ACC112 (cell line): ENCODE results near the gene USF2.

Experiments
- H2AFZ ChIP-seq: fragments of 200-600 bp; sonication (generic); one replicate; pipeline ENCODE4 v1.6.0; 2017; ENCODE audit warnings: antibody characterized with exemption, low read length; ENCODE audit not compliant: unreplicated experiment
- H3K27ac ChIP-seq: fragments of 200-600 bp; sonication (generic); 2 replicates; pipeline ENCODE4 v1.5.1; 2014; ENCODE audit warnings: low read depth, mild to moderate bottlenecking, antibody characterized with exemption, low read length, moderate library complexity
- H3K27me3 ChIP-seq: fragments of 200-600 bp; sonication (generic); 2 replicates; pipeline ENCODE4 v1.6.1; 2014; ENCODE audit warnings: mild to moderate bottlenecking, antibody characterized with exemption, low read length, moderate library complexity, mixed read lengths; ENCODE audit not compliant: insufficient read depth
- H3K36me3 ChIP-seq: fragments of 200-600 bp; sonication (generic); 2 replicates; pipeline ENCODE4 v1.6.1; 2016; ENCODE audit warnings: mild to moderate bottlenecking, antibody characterized with exemption, low read length, moderate library complexity, mixed read lengths; ENCODE audit not compliant: insufficient read depth
- H3K4me1 ChIP-seq: fragments of 200-600 bp; sonication (generic); one replicate; pipeline ENCODE4 v1.6.1; 2016; ENCODE audit warnings: low read length, mixed read lengths; ENCODE audit not compliant: insufficient read depth, unreplicated experiment, control insufficient read depth
- H3K4me3 ChIP-seq: fragments of 200-600 bp; sonication (generic); 2 replicates; pipeline ENCODE4 v1.5.1; 2014; ENCODE audit warnings: mild to moderate bottlenecking, low read depth, low read length
- H3K79me2 ChIP-seq: fragments of 200-600 bp; sonication (generic); one replicate; pipeline ENCODE4 v1.6.0; 2016; ENCODE audit warnings: low read length; ENCODE audit not compliant: control insufficient read depth, unreplicated experiment, insufficient read depth

The USF2 gene

DNA sequence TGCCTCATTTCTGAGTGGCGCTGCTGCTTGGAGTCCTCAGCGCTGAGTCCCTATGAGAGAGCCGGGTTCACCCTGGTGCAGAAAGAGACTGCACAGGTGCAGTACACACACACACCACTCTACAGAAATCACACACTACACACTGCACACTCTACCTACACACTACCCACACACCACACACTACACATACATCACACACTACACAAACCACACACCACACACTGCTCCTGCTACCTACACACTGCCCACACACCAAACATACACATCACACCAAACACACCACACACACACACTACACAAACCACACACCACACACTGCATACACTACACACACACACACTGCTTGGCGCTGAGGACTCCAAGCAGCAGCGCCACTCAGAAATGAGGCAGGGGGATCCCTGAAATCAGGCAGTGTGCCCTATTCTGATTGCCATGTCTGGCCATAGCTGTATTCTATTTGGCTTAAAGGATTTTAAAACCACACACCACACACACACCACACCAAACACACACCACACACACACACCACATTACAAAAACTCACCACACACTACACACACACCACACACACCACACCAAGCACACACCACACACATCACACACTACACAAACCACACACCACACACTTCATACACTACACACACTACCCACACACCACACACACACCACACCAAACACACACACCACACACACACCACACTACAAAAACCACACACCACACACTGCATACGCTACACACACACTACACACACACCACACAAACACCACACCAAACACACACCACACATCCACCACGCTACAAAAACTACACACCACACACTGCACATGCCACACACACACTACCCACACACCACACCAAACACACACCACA is 28.1 kb downstream of the USF2 start:
- Histone ChIP-seq H3K4me1 (no peaks in the 10 kb centered on the region), H3K27me3 (peaks cover 15% of the 10 kb centered on the region), H3K4me3 (no peak overlapping the region), H2AFZ (no peak overlapping the region), H3K36me3 (no peaks in the 10 kb centered on the region), H3K79me2 (no peaks in the 10 kb centered on the region), H3K27ac (no peak overlapping the region)

DNA sequence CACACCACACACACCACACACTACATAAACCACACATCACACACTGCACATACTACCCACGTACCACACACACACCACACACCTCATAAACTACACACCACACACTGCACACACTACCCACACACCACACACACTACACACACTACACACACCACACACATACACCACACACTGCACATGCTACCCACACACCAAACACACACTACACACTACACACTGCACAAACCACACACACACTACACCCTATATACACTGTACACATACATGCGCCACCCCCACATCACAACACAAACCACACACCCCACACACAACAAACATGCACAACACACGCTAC is 28.7 kb downstream of the USF2 start:
- Histone ChIP-seq H3K27ac (no peak overlapping the region), H3K4me1 (no peaks in the 10 kb centered on the region)

DNA sequence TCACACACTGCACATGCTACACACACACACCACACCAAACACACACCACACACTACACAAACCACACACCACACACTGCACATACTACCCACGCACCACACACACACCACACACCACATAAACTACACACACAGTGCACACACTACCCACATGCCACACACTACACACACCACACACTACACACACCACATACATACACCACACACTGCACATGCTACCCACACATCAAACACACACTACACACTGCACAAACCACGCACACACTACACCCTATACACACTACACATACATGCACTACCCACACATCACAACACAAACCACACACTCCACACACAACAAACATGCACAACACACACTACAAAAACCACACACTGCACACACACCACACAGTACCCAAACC is 29.2 kb downstream of the USF2 start:
- Histone ChIP-seq H3K27ac (no peak overlapping the region), H3K36me3 (no peaks in the 10 kb centered on the region), H3K27me3 (peaks cover 14% of the 10 kb centered on the region), H3K4me3 (no peak overlapping the region), H2AFZ (no peak overlapping the region), H3K4me1 (no peaks in the 10 kb centered on the region), H3K79me2 (no peaks in the 10 kb centered on the region)

More for the DNA sequence above, 28.7 kb downstream of the USF2 start:
- Histone ChIP-seq H3K79me2 (no peaks in the 10 kb centered on the region), H3K36me3 (no peaks in the 10 kb centered on the region), H2AFZ (no peak overlapping the region), H3K4me3 (no peak overlapping the region), H3K27me3 (peaks cover 15% of the 10 kb centered on the region)

DNA sequence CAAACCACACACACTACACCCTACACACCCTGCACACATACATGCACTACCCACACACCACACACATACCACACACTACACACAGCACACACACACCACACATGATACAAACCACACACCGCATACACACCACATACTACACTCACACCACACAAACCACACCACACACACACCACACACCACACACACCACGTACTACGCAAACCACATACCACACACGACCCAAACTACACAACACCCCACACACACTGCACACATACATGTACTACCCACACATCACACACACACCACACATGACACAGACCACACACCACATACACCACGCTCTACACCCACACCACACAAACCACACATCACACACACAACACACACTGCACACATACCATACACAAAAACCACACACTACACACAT is 29.8 kb downstream of the USF2 start:
- Histone ChIP-seq H3K4me1 (no peaks in the 10 kb centered on the region), H3K27me3 (peaks cover 8% of the 10 kb centered on the region), H3K27ac (no peak overlapping the region)

DNA sequence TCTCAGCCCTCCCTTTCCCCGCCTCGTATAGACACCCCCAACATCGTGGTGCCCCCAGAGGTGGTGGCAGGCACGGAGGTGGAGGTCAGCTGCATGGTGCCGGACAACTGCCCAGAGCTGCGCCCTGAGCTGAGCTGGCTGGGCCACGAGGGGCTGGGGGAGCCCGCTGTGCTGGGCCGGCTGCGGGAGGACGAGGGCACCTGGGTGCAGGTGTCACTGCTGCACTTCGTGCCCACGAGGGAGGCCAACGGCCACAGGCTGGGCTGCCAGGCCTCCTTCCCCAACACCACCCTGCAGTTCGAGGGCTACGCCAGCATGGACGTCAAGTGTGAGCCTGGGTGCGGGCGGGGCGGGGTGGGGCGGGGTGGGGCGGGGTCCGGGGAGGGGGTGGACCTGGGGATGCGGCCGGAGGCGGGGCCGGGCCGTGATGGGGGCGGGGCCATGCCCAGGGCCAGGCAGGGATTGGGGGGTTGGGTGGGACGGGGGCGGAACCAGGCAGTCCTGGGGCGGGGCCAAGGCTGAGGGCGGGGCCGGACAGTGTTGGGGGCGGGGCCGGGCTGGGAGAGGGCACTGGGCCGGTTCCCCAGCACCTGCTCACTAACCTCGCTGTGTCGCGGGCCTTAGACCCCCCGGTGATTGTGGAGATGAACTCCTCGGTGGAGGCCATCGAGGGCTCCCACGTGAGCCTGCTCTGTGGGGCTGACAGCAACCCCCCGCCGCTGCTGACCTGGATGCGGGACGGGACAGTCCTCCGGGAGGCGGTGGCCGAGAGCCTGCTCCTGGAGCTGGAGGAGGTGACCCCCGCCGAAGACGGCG is 31.0 kb downstream of the USF2 start:
- Histone ChIP-seq H3K36me3 (no peaks in the 10 kb centered on the region), H3K4me1 (no peaks in the 10 kb centered on the region), H3K27me3 (no peaks in the 10 kb centered on the region), H2AFZ (no peak overlapping the region), H3K27ac (no peak overlapping the region), H3K79me2 (no peaks in the 10 kb centered on the region), H3K4me3 (no peak overlapping the region)

More for the DNA sequence above, 29.8 kb downstream of the USF2 start:
- Histone ChIP-seq H3K4me3 (no peak overlapping the region), H2AFZ (no peak overlapping the region), H3K79me2 (no peaks in the 10 kb centered on the region), H3K36me3 (no peaks in the 10 kb centered on the region)

DNA sequence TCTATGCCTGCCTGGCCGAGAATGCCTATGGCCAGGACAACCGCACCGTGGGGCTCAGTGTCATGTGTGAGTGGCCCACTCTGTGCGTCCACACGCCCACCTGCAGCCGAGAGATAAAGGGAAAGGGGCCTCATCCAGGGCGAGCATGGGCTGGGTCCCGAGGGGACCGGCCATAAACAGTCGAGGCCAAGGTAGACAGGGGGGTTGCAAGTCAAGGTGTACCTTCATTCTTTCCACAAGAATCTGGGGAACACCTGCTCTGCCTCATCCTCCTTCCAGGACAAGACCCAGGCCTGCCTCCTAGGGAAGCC is 31.5 kb downstream of the USF2 start:
- no peaks in the 10 kb centered on the region for H3K4me1 ChIP-seq
- no peak overlapping the region for H3K4me3 ChIP-seq

DNA sequence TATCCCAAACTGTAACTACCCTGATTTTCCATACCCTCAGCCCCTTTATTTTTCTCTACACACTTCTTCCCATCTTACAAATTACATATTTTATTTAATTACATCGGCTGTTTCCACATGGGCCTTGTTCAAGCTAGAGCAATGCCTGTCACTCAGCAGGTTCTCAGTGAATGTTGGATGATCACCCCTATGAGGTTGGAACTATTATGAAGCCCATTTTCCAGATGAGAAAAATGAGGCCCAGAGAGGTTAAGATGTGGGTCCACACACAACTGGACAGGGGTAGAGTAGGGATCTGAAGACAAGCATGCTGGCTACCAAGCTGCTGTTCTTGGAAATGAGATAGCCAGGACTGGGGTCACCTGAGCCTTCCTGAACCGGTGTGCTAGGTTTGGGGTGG is 33.2 kb downstream of the USF2 start:
- H2AFZ ChIP-seq, result no peak overlapping the region
- no peaks in the 10 kb centered on the region for H3K79me2 ChIP-seq
- no peak overlapping the region for H3K27ac ChIP-seq
- H3K27me3 ChIP-seq, result no peaks in the 10 kb centered on the region
- no peaks in the 10 kb centered on the region for H3K36me3 ChIP-seq
- H3K4me1 ChIP-seq, result no peaks in the 10 kb centered on the region
- H3K4me3 ChIP-seq, result no peak overlapping the region

More for the DNA sequence above, 31.5 kb downstream of the USF2 start:
- H3K27ac ChIP-seq, result no peak overlapping the region
- H3K79me2 ChIP-seq, result no peaks in the 10 kb centered on the region
- no peaks in the 10 kb centered on the region for H3K36me3 ChIP-seq
- no peak overlapping the region for H2AFZ ChIP-seq
- no peaks in the 10 kb centered on the region for H3K27me3 ChIP-seq

DNA sequence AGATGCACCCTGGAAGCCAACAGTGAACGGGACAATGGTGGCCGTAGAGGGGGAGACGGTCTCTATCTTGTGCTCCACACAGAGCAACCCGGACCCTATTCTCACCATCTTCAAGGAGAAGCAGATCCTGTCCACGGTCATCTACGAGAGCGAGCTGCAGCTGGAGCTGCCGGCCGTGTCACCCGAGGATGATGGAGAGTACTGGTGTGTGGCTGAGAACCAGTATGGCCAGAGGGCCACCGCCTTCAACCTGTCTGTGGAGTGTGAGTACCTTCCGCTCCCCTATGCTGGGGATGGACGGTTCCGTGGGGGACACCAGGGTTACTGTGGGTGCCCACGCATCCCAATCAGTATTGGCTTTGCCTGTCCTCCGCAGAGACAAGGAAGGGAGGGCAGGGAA is 33.7 kb downstream of the USF2 start:
- H3K4me3 ChIP-seq, result no peak overlapping the region
- no peaks in the 10 kb centered on the region for H3K27me3 ChIP-seq
- no peaks in the 10 kb centered on the region for H3K79me2 ChIP-seq
- no peaks in the 10 kb centered on the region for H3K4me1 ChIP-seq
- H2AFZ ChIP-seq, result no peak overlapping the region
- H3K36me3 ChIP-seq, result no peaks in the 10 kb centered on the region
- no peak overlapping the region for H3K27ac ChIP-seq

DNA sequence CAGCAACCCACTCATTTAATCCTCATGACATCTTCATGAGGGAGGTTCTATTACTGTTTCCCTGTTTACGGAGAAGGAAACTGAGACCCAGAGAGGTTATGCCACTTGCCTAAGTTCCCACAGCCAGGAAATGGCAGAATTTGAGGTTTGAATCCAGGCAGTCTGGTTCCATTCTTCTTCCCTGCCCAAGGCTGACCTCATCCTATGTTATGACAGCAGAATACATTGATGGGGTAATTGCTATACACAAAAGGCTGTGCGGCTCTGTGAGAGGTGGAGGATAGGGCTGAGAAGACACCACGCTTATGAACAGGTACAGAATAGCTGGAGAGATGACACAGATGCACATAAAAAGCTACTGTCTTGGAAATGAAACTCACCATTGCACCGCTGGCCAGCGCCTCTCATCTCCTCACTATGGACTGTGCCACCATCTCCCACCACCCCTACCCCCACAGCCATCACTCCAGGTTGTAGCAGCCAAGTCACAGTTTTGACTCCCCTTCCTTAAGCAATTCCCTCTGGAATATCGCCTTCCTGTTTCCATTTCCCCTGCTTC is 34.7 kb downstream of the USF2 start:
- Histone ChIP-seq H3K27ac (no peak overlapping the region), H2AFZ (no peak overlapping the region), H3K79me2 (no peaks in the 10 kb centered on the region)

DNA sequence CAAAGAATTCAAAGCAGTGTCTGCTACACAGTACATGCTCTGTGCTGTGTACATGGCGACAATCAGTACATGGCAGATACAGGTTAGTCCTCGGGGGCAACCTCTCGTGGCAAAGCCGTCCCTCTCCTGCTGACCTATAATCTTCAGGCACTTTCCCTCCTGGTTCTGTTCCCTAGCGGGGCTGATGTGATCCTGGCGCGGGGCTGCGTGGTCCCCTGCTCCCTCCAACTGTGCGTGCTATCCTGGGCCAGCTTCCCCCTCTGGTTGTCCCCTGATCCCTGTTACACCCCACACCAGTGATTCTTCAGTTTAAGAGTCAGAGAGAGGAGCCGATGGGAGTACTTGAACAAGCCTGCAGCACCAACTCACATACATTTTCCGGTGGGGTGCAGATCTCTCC is 35.3 kb downstream of the USF2 start:
- Histone ChIP-seq H3K4me3 (no peak overlapping the region), H3K79me2 (no peaks in the 10 kb centered on the region), H3K4me1 (no peaks in the 10 kb centered on the region), H3K27ac (no peak overlapping the region), H3K27me3 (no peaks in the 10 kb centered on the region), H3K36me3 (no peaks in the 10 kb centered on the region), H2AFZ (no peak overlapping the region)

More for the DNA sequence above, 34.7 kb downstream of the USF2 start:
- Histone ChIP-seq H3K27me3 (no peaks in the 10 kb centered on the region), H3K4me3 (no peak overlapping the region), H3K4me1 (no peaks in the 10 kb centered on the region), H3K36me3 (no peaks in the 10 kb centered on the region)
